ENCODE measurements around the gene SHROOM4.

Gene SHROOM4

DNA sequence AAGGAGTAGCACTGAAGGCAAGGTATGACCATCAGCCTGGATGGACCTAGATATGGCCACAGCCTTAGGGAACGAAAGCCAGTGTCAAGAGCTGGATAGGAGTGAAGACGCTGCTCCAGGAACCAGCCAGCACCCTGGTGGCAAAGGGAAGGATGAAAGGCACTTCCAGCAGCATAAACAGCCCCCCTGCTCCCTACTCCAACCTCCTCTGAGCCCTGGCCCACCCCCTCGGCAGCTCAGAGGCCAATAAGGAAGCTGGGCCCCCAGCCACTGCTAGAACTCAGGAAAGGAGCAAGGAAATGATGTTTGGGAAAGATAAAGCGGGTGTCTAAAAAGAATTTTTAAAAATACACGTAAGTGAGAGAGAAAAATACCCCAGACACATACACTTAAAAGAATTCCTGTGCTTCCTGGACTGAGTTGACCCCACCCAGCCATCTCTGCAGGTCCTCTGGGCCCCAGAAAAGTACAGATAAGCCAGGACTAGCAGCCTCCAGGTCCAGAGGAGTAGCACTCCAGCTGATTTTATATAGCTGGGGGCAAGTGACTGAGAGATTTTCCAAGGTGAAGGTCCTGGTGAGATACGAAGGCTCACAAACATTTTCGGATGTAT, 170.4 kb downstream of the SHROOM4 start:
- Mint-ChIP-seq H3K9me3 (no peaks in the 10 kb centered on the region), H3K4me3 (no peak overlapping the region), H3K36me3 (no peaks in the 10 kb centered on the region), H3K27ac (no peak overlapping the region), H3K4me1 (no peaks in the 10 kb centered on the region), H3K27me3 (peaks cover 2% of the 10 kb centered on the region)
- DNase-seq (ENCODE audit: low spot score in 2 of 2) (no peak), ATAC-seq (ENCODE audit: low read depth) (no peak)

- H3K27me3 Mint-ChIP-seq: no peaks in the 10 kb centered on the region
- DNase-seq (ENCODE audit: low spot score in 2 of 2): no peak
- H3K36me3 Mint-ChIP-seq: no peaks in the 10 kb centered on the region
- H3K4me1 Mint-ChIP-seq: no peaks in the 10 kb centered on the region
- no peak for ATAC-seq (ENCODE audit: low read depth)
- H3K27ac Mint-ChIP-seq: no peak overlapping the region
- no peak overlapping the region for H3K4me3 Mint-ChIP-seq
- no peaks in the 10 kb centered on the region for H3K9me3 Mint-ChIP-seq
Observed at GRCh38 chrX:50638123-50638522, 175.9 kb downstream of the SHROOM4 start.

DNA sequence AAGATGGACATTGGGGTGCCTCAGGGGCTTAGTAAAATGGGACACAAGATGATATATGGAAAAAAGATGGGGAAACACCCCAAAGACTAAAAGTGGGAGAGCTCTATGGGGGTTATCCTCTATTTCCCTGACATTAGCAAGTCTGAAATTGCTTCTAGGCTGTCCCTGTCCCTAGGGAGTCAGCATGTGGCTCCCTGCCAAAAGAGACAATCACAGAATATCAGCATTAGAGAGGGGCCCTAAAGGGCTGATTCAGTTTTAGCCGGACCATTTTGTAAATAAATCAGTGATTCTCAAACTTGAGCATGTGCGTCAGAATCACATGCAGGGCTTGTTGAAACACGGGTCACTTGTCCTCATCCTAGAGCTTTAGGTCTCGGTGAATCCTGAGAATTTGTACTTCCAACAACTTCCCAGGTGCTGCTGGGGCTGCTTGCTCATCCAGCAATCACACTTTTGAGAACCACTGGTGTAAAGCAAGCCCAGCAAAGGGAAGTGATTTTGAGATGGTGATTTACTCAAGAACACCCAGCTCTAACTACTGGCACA, 178.1 kb downstream of the SHROOM4 start:
- Mint-ChIP-seq H3K4me3 (no peak overlapping the region), H3K9me3 (no peaks in the 10 kb centered on the region), H3K27ac (no peak overlapping the region), H3K36me3 (no peaks in the 10 kb centered on the region), H3K4me1 (no peaks in the 10 kb centered on the region), H3K27me3 (no peaks in the 10 kb centered on the region)
- DNase-seq (ENCODE audit: low spot score in 2 of 2) (no peak), ATAC-seq (ENCODE audit: low read depth) (no peak)

DNA sequence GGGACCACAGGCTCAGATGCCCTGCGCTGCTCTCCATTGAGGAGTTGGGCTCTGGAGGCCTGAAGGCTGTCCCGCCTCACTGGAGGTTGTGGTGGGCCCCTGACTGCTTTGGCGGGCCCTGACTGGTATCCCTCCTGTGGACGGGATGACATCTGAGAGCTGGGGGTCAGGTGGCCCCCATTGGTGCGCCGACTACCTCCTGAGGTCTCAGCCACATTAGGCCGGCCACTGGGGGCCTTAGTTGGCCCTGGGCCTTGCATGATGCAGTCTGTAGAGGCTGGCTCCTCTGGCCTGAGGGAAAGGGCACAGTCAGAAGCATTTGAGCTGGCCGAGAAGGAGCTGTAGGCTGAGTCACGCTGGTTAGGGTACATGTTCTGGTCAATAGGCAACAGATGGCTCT, 178.8 kb downstream of the SHROOM4 start:
- H3K27me3 Mint-ChIP-seq: no peaks in the 10 kb centered on the region
- no peak overlapping the region for H3K27ac Mint-ChIP-seq
- H3K4me1 Mint-ChIP-seq: no peaks in the 10 kb centered on the region
- DNase-seq (ENCODE audit: low spot score in 2 of 2) (no peak), ATAC-seq (ENCODE audit: low read depth) (no peak)
- no peaks in the 10 kb centered on the region for H3K36me3 Mint-ChIP-seq
- H3K4me3 Mint-ChIP-seq: no peak overlapping the region
- no peaks in the 10 kb centered on the region for H3K9me3 Mint-ChIP-seq

- H3K9me3 Mint-ChIP-seq: no peaks in the 10 kb centered on the region
- H3K4me3 Mint-ChIP-seq: no peak overlapping the region
- no peaks in the 10 kb centered on the region for H3K36me3 Mint-ChIP-seq
- DNase-seq (ENCODE audit: low spot score in 2 of 2) (no peak), ATAC-seq (ENCODE audit: low read depth) (no peak)
- no peak overlapping the region for H3K27ac Mint-ChIP-seq
- H3K4me1 Mint-ChIP-seq: no peaks in the 10 kb centered on the region
- H3K27me3 Mint-ChIP-seq: no peaks in the 10 kb centered on the region
Observed at GRCh38 chrX:50629774-50630173, 184.2 kb downstream of the SHROOM4 start.

GRCh38 chrX:50627696-50628095, 186.3 kb downstream of the SHROOM4 start:
- Mint-ChIP-seq H3K36me3 (no peaks in the 10 kb centered on the region), H3K4me1 (no peaks in the 10 kb centered on the region), H3K4me3 (no peak overlapping the region), H3K27me3 (no peaks in the 10 kb centered on the region), H3K9me3 (no peaks in the 10 kb centered on the region), H3K27ac (no peak overlapping the region)
- DNase-seq (ENCODE audit: low spot score in 2 of 2) (no peak), ATAC-seq (ENCODE audit: low read depth) (no peak)

DNA sequence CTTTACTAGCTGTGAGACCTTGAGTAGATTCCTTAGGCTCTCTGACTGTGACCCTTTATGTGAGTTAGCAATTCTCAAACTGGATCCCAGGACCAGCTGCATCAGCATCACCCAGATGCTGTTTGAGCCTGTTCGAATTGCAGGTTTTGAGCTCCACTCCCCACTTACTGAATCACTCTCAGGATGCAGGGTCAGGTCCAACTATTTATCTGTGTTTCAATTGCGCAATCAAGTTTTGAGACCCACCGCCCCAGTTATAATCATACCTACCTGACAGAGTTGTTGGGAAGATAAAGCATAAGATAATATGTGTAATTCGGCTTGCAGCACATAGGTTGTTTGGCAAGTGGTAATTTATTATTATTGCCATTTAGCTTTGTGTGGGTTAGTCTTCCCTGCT, 187.6 kb downstream of the SHROOM4 start:
- Mint-ChIP-seq H3K27me3 (no peaks in the 10 kb centered on the region), H3K9me3 (no peaks in the 10 kb centered on the region), H3K36me3 (no peaks in the 10 kb centered on the region), H3K4me1 (no peaks in the 10 kb centered on the region), H3K27ac (no peak overlapping the region), H3K4me3 (no peak overlapping the region)
- no peak for ATAC-seq (ENCODE audit: low read depth)
- no peak for DNase-seq (ENCODE audit: low spot score in 2 of 2)

DNA sequence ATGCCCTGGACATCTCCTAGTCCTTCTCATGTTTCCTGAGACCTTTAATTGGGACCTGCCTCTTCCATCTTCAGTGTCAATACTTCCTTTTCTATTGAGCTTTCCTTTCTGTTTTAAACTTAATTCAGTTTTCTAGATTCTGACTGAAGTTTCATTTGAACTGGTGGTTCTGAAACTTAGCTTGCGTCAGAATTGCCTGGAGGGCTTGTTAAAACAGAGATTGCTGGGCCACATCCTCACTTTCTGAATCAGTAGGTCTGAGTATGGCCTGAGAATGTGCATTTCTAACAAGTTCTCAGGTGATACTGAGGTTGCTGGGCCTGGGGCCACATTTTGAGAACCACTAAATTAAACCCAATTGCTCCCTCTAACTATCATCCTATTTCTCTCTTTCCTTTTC, 191.2 kb downstream of the SHROOM4 start:
- no peak overlapping the region for H3K27ac Mint-ChIP-seq
- no peak for ATAC-seq (ENCODE audit: low read depth)
- DNase-seq (ENCODE audit: low spot score in 2 of 2): no peak
- H3K4me1 Mint-ChIP-seq: no peaks in the 10 kb centered on the region
- H3K4me3 Mint-ChIP-seq: no peak overlapping the region
- H3K9me3 Mint-ChIP-seq: no peaks in the 10 kb centered on the region
- no peaks in the 10 kb centered on the region for H3K27me3 Mint-ChIP-seq
- no peaks in the 10 kb centered on the region for H3K36me3 Mint-ChIP-seq

- no peaks in the 10 kb centered on the region for H3K9me3 Mint-ChIP-seq
- H3K4me3 Mint-ChIP-seq: no peak overlapping the region
- H3K27me3 Mint-ChIP-seq: peaks cover 2% of the 10 kb centered on the region
- H3K4me1 Mint-ChIP-seq: no peaks in the 10 kb centered on the region
- no peaks in the 10 kb centered on the region for H3K36me3 Mint-ChIP-seq
- no peak overlapping the region for H3K27ac Mint-ChIP-seq
- DNase-seq (ENCODE audit: low spot score in 2 of 2) (no peak), ATAC-seq (ENCODE audit: low read depth) (no peak)
Observed at GRCh38 chrX:50618788-50619558, 195.0 kb downstream of the SHROOM4 start.

GRCh38 chrX:50617183-50617582, 196.8 kb downstream of the SHROOM4 start:
- Mint-ChIP-seq H3K36me3 (no peaks in the 10 kb centered on the region), H3K27ac (no peak overlapping the region), H3K4me3 (no peak overlapping the region), H3K9me3 (peaks cover 2% of the 10 kb centered on the region), H3K4me1 (no peaks in the 10 kb centered on the region), H3K27me3 (peaks cover 2% of the 10 kb centered on the region)
- no peak for DNase-seq (ENCODE audit: low spot score in 2 of 2)
- ATAC-seq (ENCODE audit: low read depth): no peak

- peaks cover 2% of the 10 kb centered on the region for H3K9me3 Mint-ChIP-seq
- H3K27ac Mint-ChIP-seq: no peak overlapping the region
- peaks cover 2% of the 10 kb centered on the region for H3K27me3 Mint-ChIP-seq
- H3K36me3 Mint-ChIP-seq: no peaks in the 10 kb centered on the region
- ATAC-seq (ENCODE audit: low read depth) (no peak), DNase-seq (ENCODE audit: low spot score in 2 of 2) (no peak)
- H3K4me1 Mint-ChIP-seq: no peaks in the 10 kb centered on the region
- H3K4me3 Mint-ChIP-seq: no peak overlapping the region
Observed at GRCh38 chrX:50615570-50616158, 198.3 kb downstream of the SHROOM4 start.

DNA sequence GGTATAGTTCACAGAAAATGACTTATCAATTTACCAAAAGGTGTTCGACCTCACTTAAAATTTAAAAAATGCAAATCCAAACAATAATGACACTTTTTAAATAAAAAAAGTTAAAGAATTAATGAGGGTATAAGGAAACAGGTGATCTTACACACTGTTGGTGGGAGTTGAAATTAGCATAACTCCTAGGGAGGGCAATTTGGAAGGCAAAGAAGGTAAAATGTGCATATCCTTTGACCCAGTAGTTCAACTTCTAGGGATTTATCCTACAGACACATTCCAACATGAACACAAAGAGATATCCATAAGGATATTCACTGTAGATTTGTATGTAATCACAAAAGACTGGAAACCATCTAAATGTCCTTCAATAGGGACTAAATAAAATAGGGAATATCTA, 199.5 kb downstream of the SHROOM4 start:
- no peak overlapping the region for H3K4me3 Mint-ChIP-seq
- no peaks in the 10 kb centered on the region for H3K36me3 Mint-ChIP-seq

DNA sequence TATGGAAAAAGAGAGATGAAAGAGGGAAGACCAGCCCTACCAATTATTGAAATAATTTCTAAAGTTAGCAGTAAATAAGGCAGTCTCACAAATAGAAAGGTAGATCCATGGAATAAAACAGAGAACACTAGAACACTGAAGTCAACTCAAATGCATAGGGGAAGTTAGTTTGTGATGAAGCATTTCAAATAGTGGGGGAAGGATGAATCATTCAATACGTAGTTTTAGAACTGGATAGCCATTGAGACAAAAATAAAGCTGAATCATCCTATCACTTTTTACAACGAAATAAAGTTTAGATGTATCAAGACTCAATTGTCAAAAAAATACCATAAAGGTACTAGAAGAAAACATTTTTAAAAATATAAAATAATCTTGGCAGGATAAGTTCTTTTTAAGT, 200.1 kb downstream of the SHROOM4 start:
- Mint-ChIP-seq H3K27me3 (peaks cover 2% of the 10 kb centered on the region), H3K4me3 (no peak overlapping the region), H3K9me3 (peaks cover 2% of the 10 kb centered on the region), H3K27ac (no peak overlapping the region), H3K36me3 (no peaks in the 10 kb centered on the region), H3K4me1 (no peaks in the 10 kb centered on the region)
- no peak for DNase-seq (ENCODE audit: low spot score in 2 of 2)
- no peak for ATAC-seq (ENCODE audit: low read depth)

More for the DNA sequence above, 199.5 kb downstream of the SHROOM4 start:
- no peak for ATAC-seq (ENCODE audit: low read depth)
- Mint-ChIP-seq H3K4me1 (no peaks in the 10 kb centered on the region), H3K27ac (no peak overlapping the region), H3K9me3 (peaks cover 2% of the 10 kb centered on the region), H3K27me3 (peaks cover 2% of the 10 kb centered on the region)
- DNase-seq (ENCODE audit: low spot score in 2 of 2): no peak

DNA sequence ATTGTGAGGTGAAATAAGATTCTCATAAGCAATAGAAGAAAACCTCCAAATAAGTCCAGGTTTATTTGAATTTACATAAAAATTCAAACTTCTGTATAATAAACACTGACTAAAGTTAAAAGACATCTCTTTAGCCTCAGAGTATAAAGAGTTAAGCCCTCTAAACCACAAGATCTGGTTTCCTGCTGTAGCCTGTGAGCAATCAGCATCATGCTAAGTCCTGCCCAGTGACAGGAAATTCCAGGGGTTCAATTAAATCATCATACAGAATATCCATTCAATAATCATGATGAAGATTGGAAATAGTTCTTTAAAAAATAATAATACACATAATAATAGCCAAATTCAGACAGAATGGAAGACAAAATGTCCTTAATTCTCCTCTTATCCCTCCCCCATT, 204.2 kb downstream of the SHROOM4 start:
- H3K27me3 Mint-ChIP-seq: peaks cover 2% of the 10 kb centered on the region
- H3K27ac Mint-ChIP-seq: no peak overlapping the region
- no peak for ATAC-seq (ENCODE audit: low read depth)
- H3K4me1 Mint-ChIP-seq: no peaks in the 10 kb centered on the region
- peaks cover 2% of the 10 kb centered on the region for H3K9me3 Mint-ChIP-seq
- H3K36me3 Mint-ChIP-seq: no peaks in the 10 kb centered on the region
- no peak overlapping the region for H3K4me3 Mint-ChIP-seq
- no peak for DNase-seq (ENCODE audit: low spot score in 2 of 2)

Data from memory B cell (primary cell).